HEK293T (cell line): ENCODE measurements around the gene RNF214.

ENCODE experiments used
- CTCF ChIA-PET: fragments of 350-600 bp; formaldehyde crosslinking; extraction: SDS; loops from one replicate; lab custom pipeline; 2021; ENCODE audit warnings: antibody characterized with exemption, inconsistent platforms; lab: Yijun Ruan, JAX
- POLR2A ChIA-PET: fragments of 350-600 bp; formaldehyde crosslinking; extraction: SDS; loops from one replicate; lab custom pipeline; 2020; ENCODE audit warnings: antibody characterized with exemption, inconsistent platforms; lab: Yijun Ruan, JAX
- DNase-seq: peaks from one replicate; pipeline ENCODE4 v3.0.0; 2012; ENCODE audit warnings: mixed read lengths; ENCODE audit errors: extremely low spot score
- ARNT ChIP-seq: fragments of 450-650 bp; IDR thresholded peaks from 2 replicates; pipeline ENCODE4 v1.6.1; 2017; ENCODE audit warnings: mild to moderate bottlenecking
- BHLHE40 ChIP-seq: fragments of 450-650 bp; IDR thresholded peaks from 2 replicates; pipeline ENCODE4 v1.6.1; 2016; ENCODE audit warnings: mild to moderate bottlenecking, moderate library complexity, borderline replicate concordance
- CTBP1 ChIP-seq: fragments of 450-650 bp; IDR thresholded peaks from 2 replicates; pipeline ENCODE4 v1.6.1; 2016; ENCODE audit warnings: borderline replicate concordance
- ELF4 ChIP-seq: fragments of 450-650 bp; IDR thresholded peaks from 2 replicates; pipeline ENCODE4 v1.6.1; 2017; ENCODE audit warnings: antibody characterized with exemption
- FOXA1 ChIP-seq: fragments of 450-650 bp; IDR thresholded peaks from 2 replicates; pipeline ENCODE4 v1.6.1; 2016; ENCODE audit warnings: mild to moderate bottlenecking
- FOXK2 ChIP-seq: fragments of 450-650 bp; IDR thresholded peaks from 2 replicates; pipeline ENCODE4 v1.6.1; 2016; ENCODE audit warnings: mild to moderate bottlenecking
- FOXM1 ChIP-seq: fragments of 450-650 bp; IDR thresholded peaks from 2 replicates; pipeline ENCODE4 v1.6.1; 2017; ENCODE audit warnings: mild to moderate bottlenecking, borderline replicate concordance
- HDGF ChIP-seq: fragments of 450-650 bp; IDR thresholded peaks from 2 replicates; pipeline ENCODE4 v1.6.1; 2017; ENCODE audit warnings: antibody characterized with exemption, borderline replicate concordance
- L3MBTL2 ChIP-seq: fragments of 450-650 bp; conservative IDR thresholded peaks from 2 replicates; pipeline ENCODE4 v1.6.1; 2016; ENCODE audit warnings: mild to moderate bottlenecking
- LEF1 ChIP-seq: fragments of 450-650 bp; IDR thresholded peaks from 2 replicates; pipeline ENCODE4 v1.6.1; 2017; ENCODE audit warnings: mild to moderate bottlenecking, borderline replicate concordance
- NFRKB ChIP-seq: fragments of 450-650 bp; IDR thresholded peaks from 2 replicates; pipeline ENCODE4 v1.6.1; 2016; ENCODE audit warnings: mild to moderate bottlenecking, moderate library complexity
- SP1 ChIP-seq: fragments of 450-650 bp; IDR thresholded peaks from 2 replicates; pipeline ENCODE4 v1.6.1; 2017
- SUZ12 ChIP-seq: fragments of 450-650 bp; IDR thresholded peaks from 2 replicates; pipeline ENCODE4 v1.6.1; 2016; ENCODE audit warnings: mild to moderate bottlenecking
- TARDBP ChIP-seq: fragments of 450-650 bp; IDR thresholded peaks from 2 replicates; pipeline ENCODE4 v1.6.1; 2016
- ZNF384 ChIP-seq: fragments of 450-650 bp; IDR thresholded peaks from 2 replicates; pipeline ENCODE4 v1.6.1; 2016
- TF ChIP-seq, protein P1 (sequence below): fragments of 450-650 bp; IDR thresholded peaks from 2 replicates; pipeline ENCODE4 v1.6.1; 2016

The RNF214 gene

DNA sequence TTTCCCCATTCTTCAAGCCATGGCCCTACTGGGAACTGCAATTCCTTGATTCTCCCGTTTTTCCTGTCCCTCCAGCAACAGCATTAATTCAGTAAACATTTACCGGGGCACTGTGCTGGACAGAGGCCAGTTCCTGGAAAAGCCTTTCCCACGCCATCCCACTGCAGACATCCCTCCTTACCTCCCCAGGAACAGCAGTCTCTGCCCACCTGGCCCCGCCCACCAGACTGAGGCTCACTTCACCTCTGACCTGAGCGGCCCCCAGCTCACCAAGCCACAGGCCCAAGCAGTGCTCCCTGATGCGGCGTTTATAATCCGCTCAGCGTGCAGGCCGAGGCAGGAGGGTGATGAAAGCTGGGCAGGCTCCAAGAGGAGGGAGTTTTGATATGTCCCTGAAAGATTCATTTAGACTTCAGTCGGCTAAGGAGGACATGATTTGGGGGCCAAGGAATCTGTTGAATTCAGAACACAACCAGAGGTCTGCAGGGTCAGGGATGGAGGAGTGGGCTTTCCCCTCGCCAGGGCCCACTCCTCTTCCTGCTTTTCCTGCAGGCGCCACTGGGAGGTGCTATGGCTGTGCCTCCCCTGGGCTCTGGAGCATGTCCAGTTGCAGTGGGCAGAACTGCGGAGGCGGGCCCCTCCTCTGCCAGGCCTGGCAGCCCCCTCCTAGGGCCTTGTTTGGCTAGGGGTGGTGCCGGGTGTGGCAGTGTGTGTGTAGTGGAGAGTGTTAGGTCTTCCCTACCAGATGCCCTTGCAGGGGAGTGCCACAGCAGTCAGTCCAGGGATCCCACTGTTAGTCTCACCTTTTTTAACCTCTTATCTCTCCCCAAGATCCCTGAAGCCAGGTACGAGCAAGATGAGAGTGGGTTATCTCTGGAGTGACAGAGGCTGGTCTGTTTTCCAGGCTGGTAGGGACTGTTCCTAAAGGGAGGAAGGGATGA lies 34.7 kb upstream of the RNF214 start:
- CTCF ChIA-PET = no interaction called here
- peak; percentile 62 for DNase-seq
- TF ChIP-seq NFRKB (no peak), TARDBP (no peak), FOXA1 (no peak), ARNT (no peak), CTBP1 (no peak), ELF4 (no peak), LEF1 (no peak), L3MBTL2 (no peak), SUZ12 (no peak), FOXM1 (no peak), ZNF384 (no peak), FOXK2 (no peak), BHLHE40 (no peak), SP1 (no peak), HDGF (no peak)
- TF ChIP-seq, protein P1, sequence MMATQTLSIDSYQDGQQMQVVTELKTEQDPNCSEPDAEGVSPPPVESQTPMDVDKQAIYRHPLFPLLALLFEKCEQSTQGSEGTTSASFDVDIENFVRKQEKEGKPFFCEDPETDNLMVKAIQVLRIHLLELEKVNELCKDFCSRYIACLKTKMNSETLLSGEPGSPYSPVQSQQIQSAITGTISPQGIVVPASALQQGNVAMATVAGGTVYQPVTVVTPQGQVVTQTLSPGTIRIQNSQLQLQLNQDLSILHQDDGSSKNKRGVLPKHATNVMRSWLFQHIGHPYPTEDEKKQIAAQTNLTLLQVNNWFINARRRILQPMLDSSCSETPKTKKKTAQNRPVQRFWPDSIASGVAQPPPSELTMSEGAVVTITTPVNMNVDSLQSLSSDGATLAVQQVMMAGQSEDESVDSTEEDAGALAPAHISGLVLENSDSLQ = no peak
- POLR2A ChIA-PET = no interaction called here

DNA sequence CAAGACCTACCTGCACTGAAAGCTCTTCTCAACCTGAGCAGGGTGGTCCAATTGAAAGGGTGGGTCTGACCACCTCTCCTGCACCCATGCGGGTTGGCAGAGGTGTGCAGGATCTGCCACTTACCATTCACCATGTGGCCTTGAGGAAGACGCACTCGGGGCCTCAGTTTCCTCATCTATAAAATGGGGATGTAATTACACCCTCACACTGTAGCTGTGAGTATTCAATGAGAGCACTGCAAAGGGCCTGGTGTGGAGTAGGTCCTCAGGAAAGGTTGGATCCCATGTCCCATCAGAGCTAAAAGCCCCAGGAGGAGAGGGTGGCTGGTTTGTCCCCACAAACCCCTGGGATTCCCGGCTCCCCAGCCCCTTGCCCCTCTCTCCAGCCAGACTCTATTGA lies 33.9 kb upstream of the RNF214 start:
- ChIA-PET CTCF (no interaction called here), POLR2A (no interaction called here)
- DNase-seq = no peak
- TF ChIP-seq TARDBP (no peak), ELF4 (no peak), ARNT (no peak), SUZ12 (no peak), L3MBTL2 (no peak), FOXK2 (no peak), CTBP1 (no peak), FOXA1 (no peak), FOXM1 (no peak), LEF1 (no peak), SP1 (no peak), BHLHE40 (no peak), ZNF384 (no peak), HDGF (no peak)
- TF ChIP-seq, protein P1 = no peak

DNA sequence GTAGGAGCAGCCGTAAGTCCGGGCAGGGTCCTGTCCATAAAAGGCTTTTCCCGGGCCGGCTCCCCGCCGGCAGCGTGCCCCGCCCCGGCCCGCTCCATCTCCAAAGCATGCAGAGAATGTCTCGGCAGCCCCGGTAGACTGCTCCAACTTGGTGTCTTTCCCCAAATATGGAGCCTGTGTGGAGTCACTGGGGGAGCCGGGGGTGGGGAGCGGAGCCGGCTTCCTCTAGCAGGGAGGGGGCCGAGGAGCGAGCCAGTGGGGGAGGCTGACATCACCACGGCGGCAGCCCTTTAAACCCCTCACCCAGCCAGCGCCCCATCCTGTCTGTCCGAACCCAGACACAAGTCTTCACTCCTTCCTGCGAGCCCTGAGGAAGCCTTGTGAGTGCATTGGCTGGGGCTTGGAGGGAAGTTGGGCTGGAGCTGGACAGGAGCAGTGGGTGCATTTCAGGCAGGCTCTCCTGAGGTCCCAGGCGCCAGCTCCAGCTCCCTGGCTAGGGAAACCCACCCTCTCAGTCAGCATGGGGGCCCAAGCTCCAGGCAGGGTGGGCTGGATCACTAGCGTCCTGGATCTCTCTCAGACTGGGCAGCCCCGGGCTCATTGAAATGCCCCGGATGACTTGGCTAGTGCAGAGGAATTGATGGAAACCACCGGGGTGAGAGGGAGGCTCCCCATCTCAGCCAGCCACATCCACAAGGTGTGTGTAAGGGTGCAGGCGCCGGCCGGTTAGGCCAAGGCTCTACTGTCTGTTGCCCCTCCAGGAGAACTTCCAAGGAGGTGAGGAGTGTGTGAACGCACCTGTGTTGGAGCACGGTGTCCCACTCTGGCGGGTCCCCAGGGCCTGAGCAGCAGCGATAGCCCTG lies 33.2 kb upstream of the RNF214 start, which contains the start of gene TAGLN:
Gene TAGLN, plus strand, starts transcription at position 318 of the 863 bp plus-strand sequence. CDS start 3,644 bp downstream, outside the sequence.
- no peak for DNase-seq
- CTCF ChIA-PET = no interaction called here
- POLR2A ChIA-PET = no interaction called here
- no peak for TF ChIP-seq FOXK2
- no peak for TF ChIP-seq BHLHE40

DNA sequence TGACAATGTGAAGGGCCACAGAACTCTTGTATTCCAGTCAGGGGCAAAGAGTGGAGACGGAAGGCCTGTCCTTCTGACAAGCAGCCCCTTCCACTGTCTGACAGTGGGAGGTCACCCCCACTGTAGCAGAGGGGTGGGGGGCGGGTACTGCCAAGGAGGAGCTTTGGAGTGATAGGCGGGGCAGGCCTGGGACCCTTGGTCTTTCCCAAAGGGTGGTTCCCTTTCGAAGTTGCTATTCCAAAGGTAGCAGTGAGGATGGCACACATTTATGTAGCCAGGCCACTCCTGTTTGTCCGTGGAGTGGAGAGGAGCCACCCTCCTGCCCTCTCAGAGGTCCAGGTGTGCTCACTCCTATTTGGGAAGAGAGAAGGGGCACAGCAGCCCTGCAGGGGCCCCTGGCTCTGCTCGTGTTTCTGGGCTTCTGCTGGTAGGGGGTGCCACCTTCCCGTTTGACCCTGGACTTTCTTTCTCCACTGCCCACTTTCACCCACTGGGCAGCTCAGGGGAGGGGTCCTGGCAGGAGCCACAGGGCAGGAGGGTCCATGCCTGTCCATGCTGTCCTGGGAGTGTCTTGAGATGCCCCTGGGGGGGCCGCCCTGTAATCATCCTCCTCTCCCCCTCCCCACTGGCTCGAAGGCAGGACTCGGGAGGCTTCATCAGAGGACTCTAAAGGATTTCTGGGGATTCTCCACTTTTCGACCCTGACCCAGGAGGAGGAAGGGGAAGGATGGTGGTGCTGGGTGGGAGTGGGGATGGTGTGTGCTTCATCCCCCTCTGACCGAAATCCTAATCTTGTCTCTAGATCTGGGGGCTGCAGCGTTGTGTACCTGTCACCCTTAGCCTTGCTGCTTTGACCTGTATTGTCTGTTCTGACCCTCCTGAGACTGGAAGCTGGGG lies 32.3 kb upstream of the RNF214 start:
- no peak for TF ChIP-seq HDGF
- TF ChIP-seq, protein P1 = no peak
- no peak for TF ChIP-seq ZNF384
- no peak for TF ChIP-seq ELF4
- TF ChIP-seq L3MBTL2 = no peak
- TF ChIP-seq CTBP1 = no peak
- no peak for TF ChIP-seq SP1
- no peak for TF ChIP-seq TARDBP
- no peak for TF ChIP-seq SUZ12
- no peak for TF ChIP-seq NFRKB
- TF ChIP-seq FOXA1 = no peak
- no peak for TF ChIP-seq BHLHE40
- TF ChIP-seq LEF1 = no peak
- TF ChIP-seq FOXM1 = no peak
- CTCF ChIA-PET = no interaction called here
- POLR2A ChIA-PET = no interaction called here
- no peak for DNase-seq
